Trophoblast cell (in vitro differentiated cells and primary cell): ENCODE data around the gene RHOJ.

Experiments used
- DNase-seq, 2 donors: peaks; one replicate each; pipeline ENCODE4 v3.0.0-alpha.2; 2016
- H2AFZ ChIP-seq: 2 replicates; pipeline ENCODE4 v1.6.1; 2013; ENCODE audit warnings: low read length, moderate library complexity, mild to moderate bottlenecking; ENCODE audit not compliant: insufficient read depth, poor library complexity
- H2AK5ac ChIP-seq: 2 replicates; pipeline ENCODE4 v1.6.1; 2013; ENCODE audit warnings: mild to moderate bottlenecking, low read length
- H2BK120ac ChIP-seq: 2 replicates; pipeline ENCODE4 v1.6.1; 2013; ENCODE audit warnings: low read length, mild to moderate bottlenecking, moderate library complexity; ENCODE audit not compliant: insufficient read depth, poor library complexity
- H2BK12ac ChIP-seq: 2 replicates; pipeline ENCODE4 v1.6.1; 2013; ENCODE audit warnings: mild to moderate bottlenecking, low read length, moderate library complexity
- H2BK5ac ChIP-seq: 2 replicates; pipeline ENCODE4 v1.6.1; 2013; ENCODE audit warnings: low read length, low read depth, moderate library complexity, mild to moderate bottlenecking; ENCODE audit not compliant: poor library complexity
- H3K14ac ChIP-seq: 2 replicates; pipeline ENCODE4 v1.6.1; 2013; ENCODE audit warnings: mild to moderate bottlenecking, low read length
- H3K18ac ChIP-seq: 2 replicates; pipeline ENCODE4 v1.6.1; 2013; ENCODE audit warnings: mild to moderate bottlenecking, low read length
- H3K23ac ChIP-seq: 2 replicates; pipeline ENCODE4 v1.6.1; 2013; ENCODE audit warnings: low read length
- H3K27ac ChIP-seq: 2 replicates; pipeline ENCODE4 v1.5.1; 2013; ENCODE audit warnings: low read depth, mild to moderate bottlenecking, inconsistent platforms, low read length, moderate library complexity
- H3K27me3 ChIP-seq: 2 replicates; pipeline ENCODE4 v1.6.1; 2013; ENCODE audit warnings: inconsistent platforms, mild to moderate bottlenecking, low read length, moderate library complexity; ENCODE audit not compliant: insufficient read depth
- H3K36me3 ChIP-seq, 2 experiments: 1 replicate in 1 of 2; 2 replicates in 1 of 2; pipeline ENCODE4 v1.6.1; 2013; ENCODE audit warnings: low read length in 2 of 2, mild to moderate bottlenecking in 2 of 2, moderate library complexity in 1 of 2; ENCODE audit not compliant: insufficient read depth in 2 of 2, control insufficient read depth in 1 of 2
- H3K4ac ChIP-seq: 2 replicates; pipeline ENCODE4 v1.6.1; 2013; ENCODE audit warnings: low read depth, mild to moderate bottlenecking, low read length, moderate library complexity
- H3K4me1 ChIP-seq, 2 experiments: 1 replicate in 1 of 2; 2 replicates in 1 of 2; pipeline ENCODE4 v1.6.1; 2013; ENCODE audit warnings: low read length in 2 of 2, mild to moderate bottlenecking in 2 of 2, moderate library complexity in 1 of 2; ENCODE audit not compliant: insufficient read depth in 2 of 2, control insufficient read depth in 1 of 2
- H3K4me2 ChIP-seq: 2 replicates; pipeline ENCODE4 v1.6.1; 2013; ENCODE audit warnings: inconsistent platforms, mild to moderate bottlenecking, low read length, moderate library complexity
- H3K4me3 ChIP-seq: 2 replicates; pipeline ENCODE4 v1.5.1; 2013; ENCODE audit warnings: mild to moderate bottlenecking, low read depth, low read length, inconsistent platforms
- H3K79me1 ChIP-seq: one replicate; pipeline ENCODE4 v1.6.1; 2013; ENCODE audit warnings: low read length
- H3K79me2 ChIP-seq: 2 replicates; pipeline ENCODE4 v1.6.1; 2013; ENCODE audit warnings: low read length, mild to moderate bottlenecking; ENCODE audit not compliant: control insufficient read depth, insufficient read depth, poor library complexity
- H3K9ac ChIP-seq: 2 replicates; pipeline ENCODE4 v1.6.1; 2013; ENCODE audit warnings: mild to moderate bottlenecking, low read length
- H3K9me3 ChIP-seq: 2 replicates; pipeline ENCODE4 v1.6.1; 2013; ENCODE audit warnings: low read depth, mild to moderate bottlenecking, control low read depth, inconsistent platforms, low read length; ENCODE audit not compliant: insufficient read depth
- H4K12ac ChIP-seq: 2 replicates; pipeline ENCODE4 v1.6.1; 2013; ENCODE audit warnings: low read depth, mild to moderate bottlenecking, low read length, moderate library complexity
- H4K8ac ChIP-seq: 2 replicates; pipeline ENCODE4 v1.6.1; 2013; ENCODE audit warnings: low read depth, mild to moderate bottlenecking, low read length, moderate library complexity
- H4K91ac ChIP-seq: one replicate; pipeline ENCODE4 v1.6.1; 2013; ENCODE audit warnings: low read depth, mild to moderate bottlenecking, low read length, moderate library complexity
- WGBS: extraction: QIAGEN DNeasy Blood & Tissue Kit; methylation state at CpG from one replicate; pipeline ENCODE4 v1.1.7; 2013; ENCODE audit warnings: missing lambda C conversion rate; ENCODE audit not compliant: insufficient read length, insufficient coverage; ENCODE audit errors: extremely low coverage; 5-methylcytosine and 5-hydroxymethylcytosine counted together

RHOJ gene

DNA sequence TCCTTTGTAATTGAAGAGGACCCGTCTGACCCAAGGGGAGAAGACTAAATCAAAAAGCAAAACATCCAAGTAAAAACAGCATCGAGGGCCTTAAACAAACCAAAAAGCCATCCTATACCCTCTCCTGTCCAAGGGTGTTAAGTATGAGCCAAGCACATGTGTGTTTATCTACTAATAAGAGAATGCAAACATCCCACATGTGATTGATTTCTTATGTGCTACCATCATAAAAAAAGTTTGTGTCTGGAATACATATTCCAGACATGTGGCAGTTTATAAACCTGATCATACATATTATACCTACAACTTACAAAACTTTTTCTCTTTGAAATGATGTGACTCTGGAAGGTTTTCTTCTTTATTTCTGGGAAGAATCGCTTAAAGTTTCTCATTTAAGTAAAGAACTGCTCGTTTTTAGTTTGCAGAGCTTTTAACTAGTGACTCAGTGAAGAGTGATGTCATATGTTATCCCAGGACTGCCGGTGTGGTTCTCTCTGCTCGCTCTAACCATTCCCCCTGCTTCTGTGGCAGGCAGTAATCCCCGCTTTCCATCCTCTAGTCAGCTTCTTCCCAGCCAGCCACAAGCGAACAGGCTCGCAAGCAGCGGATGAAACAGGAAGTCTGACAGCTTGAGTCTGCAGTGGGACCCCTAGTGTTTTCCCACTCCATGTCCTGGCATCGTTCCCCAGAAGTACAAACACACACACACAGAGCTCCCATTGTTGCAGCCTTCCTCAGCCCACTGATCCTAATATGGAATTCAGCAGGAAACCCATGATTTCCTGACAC, 431 bp upstream of the RHOJ start:
- no peak overlapping the region for H3K4ac ChIP-seq
- H3K4me3 ChIP-seq = no peak overlapping the region
- H3K4me1 ChIP-seq = peaks cover 2 to 6% of the 10 kb centered on the region in 2 experiments
- no peak for DNase-seq
- H3K27ac ChIP-seq = peak overlapping the region; percentile 49
- H3K79me1 ChIP-seq = peaks cover 6% of the 10 kb centered on the region
- peak overlapping the region; percentile 5 for H4K91ac ChIP-seq
- no peak overlapping the region for H3K14ac ChIP-seq
- no peaks in the 10 kb centered on the region for H3K27me3 ChIP-seq
- no peaks in the 10 kb centered on the region for H3K36me3 ChIP-seq
- no peak overlapping the region for H2BK5ac ChIP-seq
- H3K4me2 ChIP-seq = peak overlapping the region; percentile 57
- no peak overlapping the region for H2AK5ac ChIP-seq
- H2AFZ ChIP-seq = no peak overlapping the region
- H3K9me3 ChIP-seq = no peaks in the 10 kb centered on the region
- no peak overlapping the region for H2BK120ac ChIP-seq
- peak overlapping the region; percentile 0 for H4K8ac ChIP-seq
- no CpG with 5 or more reads among the region's 11 CpGs for WGBS
- H2BK12ac ChIP-seq = no peak overlapping the region
- no peak overlapping the region for H4K12ac ChIP-seq
- H3K23ac ChIP-seq = no peak overlapping the region
- no peak overlapping the region for H3K18ac ChIP-seq
- no peaks in the 10 kb centered on the region for H3K79me2 ChIP-seq
- no peak overlapping the region for H3K9ac ChIP-seq

GRCh38 chr14:63205044-63205575, 867 bp downstream of the RHOJ start:
- H4K91ac ChIP-seq = peak overlapping the region; percentile 5
- H3K79me1 ChIP-seq = peaks cover 6% of the 10 kb centered on the region
- H3K27ac ChIP-seq = no peak overlapping the region
- H2AK5ac ChIP-seq = no peak overlapping the region
- peaks cover 2 to 6% of the 10 kb centered on the region in 2 experiments for H3K4me1 ChIP-seq
- H3K14ac ChIP-seq = no peak overlapping the region
- H3K9me3 ChIP-seq = no peaks in the 10 kb centered on the region
- H2BK120ac ChIP-seq = no peak overlapping the region
- no peak overlapping the region for H3K4me3 ChIP-seq
- no peak overlapping the region for H4K12ac ChIP-seq
- no peak overlapping the region for H3K4me2 ChIP-seq
- no peak overlapping the region for H2BK12ac ChIP-seq
- H3K9ac ChIP-seq = no peak overlapping the region
- no peak for DNase-seq
- WGBS = no CpG with 5 or more reads among the region's 10 CpGs
- H3K36me3 ChIP-seq = no peaks in the 10 kb centered on the region
- H2BK5ac ChIP-seq = no peak overlapping the region
- no peak overlapping the region for H3K4ac ChIP-seq
- no peak overlapping the region for H2AFZ ChIP-seq
- peak overlapping the region; percentile 51 for H4K8ac ChIP-seq
- no peaks in the 10 kb centered on the region for H3K79me2 ChIP-seq
- H3K27me3 ChIP-seq = no peaks in the 10 kb centered on the region
- H3K23ac ChIP-seq = no peak overlapping the region
- no peak overlapping the region for H3K18ac ChIP-seq

GRCh38 chr14:63205866-63206265, 1.6 kb downstream of the RHOJ start:
- Histone ChIP-seq H3K14ac (no peak overlapping the region), H3K9me3 (no peaks in the 10 kb centered on the region), H2AK5ac (no peak overlapping the region), H2BK5ac (no peak overlapping the region), H4K12ac (no peak overlapping the region), H2BK12ac (no peak overlapping the region), H3K27me3 (no peaks in the 10 kb centered on the region), H3K4me3 (no peak overlapping the region), H3K4ac (no peak overlapping the region), H3K27ac (no peak overlapping the region), H3K79me1 (peaks cover 6% of the 10 kb centered on the region), H2BK120ac (no peak overlapping the region), H3K4me2 (no peak overlapping the region), H3K36me3 (no peaks in the 10 kb centered on the region), H3K9ac (no peak overlapping the region), H2AFZ (no peak overlapping the region), H3K18ac (no peak overlapping the region), H3K4me1 (peaks cover 2 to 6% of the 10 kb centered on the region in 2 experiments), H3K23ac (no peak overlapping the region), H3K79me2 (no peaks in the 10 kb centered on the region), H4K91ac (no peak overlapping the region), H4K8ac (no peak overlapping the region)
- DNase-seq = no peak

DNA sequence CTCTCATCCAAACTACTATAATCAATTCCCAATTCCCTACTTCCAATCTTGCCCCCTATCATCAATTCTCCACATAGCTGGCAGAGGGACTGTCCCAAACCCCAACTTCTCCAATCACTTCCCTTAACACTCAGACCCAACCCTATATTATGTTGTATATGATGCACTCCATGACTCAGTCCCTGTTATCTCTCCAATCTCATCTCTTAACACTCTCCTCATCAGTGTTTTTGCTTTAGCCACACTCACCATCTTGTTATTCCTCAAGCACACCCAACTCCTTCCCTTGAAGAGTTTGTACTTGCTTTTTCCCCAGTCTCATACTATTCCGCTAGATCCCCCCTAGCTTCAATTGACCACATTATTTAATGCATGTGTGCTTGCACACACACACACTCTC, 4.9 kb downstream of the RHOJ start:
- H3K4me2 ChIP-seq = no peak overlapping the region

More for the DNA sequence above, 4.9 kb downstream of the RHOJ start:
- Histone ChIP-seq H4K8ac (no peak overlapping the region), H2AFZ (no peak overlapping the region), H2AK5ac (no peak overlapping the region), H3K14ac (no peak overlapping the region), H3K4ac (no peak overlapping the region), H3K27ac (no peak overlapping the region), H3K4me3 (no peak overlapping the region), H2BK5ac (no peak overlapping the region), H3K9me3 (no peaks in the 10 kb centered on the region), H4K91ac (no peak overlapping the region), H2BK120ac (no peak overlapping the region), H3K27me3 (no peaks in the 10 kb centered on the region), H3K9ac (no peak overlapping the region), H3K18ac (no peak overlapping the region), H3K79me2 (no peaks in the 10 kb centered on the region), H4K12ac (no peak overlapping the region), H3K36me3 (no peaks in the 10 kb centered on the region), H3K79me1 (peaks cover 6% of the 10 kb centered on the region), H3K23ac (no peak overlapping the region), H3K4me1 (peaks cover 2 to 5% of the 10 kb centered on the region in 2 experiments), H2BK12ac (no peak overlapping the region)
- WGBS = no CpG with 5 or more reads among the region's 1 CpG
- DNase-seq = peak in 1 of 2 donors; percentile 54
